Smooth muscle cell (in vitro differentiated cells): Measurements from ENCODE around the gene HOXB4. TPM values are rescaled to one million over a fixed set of nuclear protein-coding genes. Genes with fewer than 3 reads are reported as not detected.

Experiments
- DNase-seq: peaks from one replicate; lab custom pipeline; 2025; ENCODE audit not compliant: unreplicated experiment; lab: John Stamatoyannopoulos, UW
- H2AFZ ChIP-seq: fragments of 200-600 bp; sonication (generic); 2 replicates; pipeline ENCODE4 v1.6.0; 2016; ENCODE audit warnings: antibody characterized with exemption, low read depth, mild to moderate bottlenecking
- H3F3A ChIP-seq: fragments of 200-600 bp; sonication (generic); 2 replicates; pipeline ENCODE4 v1.6.0; 2017; ENCODE audit warnings: antibody characterized with exemption, low read depth
- H3K27ac ChIP-seq: fragments of 200-600 bp; sonication (generic); 2 replicates; pipeline ENCODE4 v1.5.1; 2016; ENCODE audit warnings: low read depth, mild to moderate bottlenecking
- H3K27me3 ChIP-seq: fragments of 200-600 bp; sonication (generic); 2 replicates; pipeline ENCODE4 v1.6.1; 2016; ENCODE audit warnings: low read depth, mild to moderate bottlenecking
- H3K36me3 ChIP-seq: fragments of 200-600 bp; sonication (generic); 2 replicates; pipeline ENCODE4 v1.5.1; 2016; ENCODE audit warnings: low read depth
- H3K4me1 ChIP-seq: fragments of 200-600 bp; sonication (generic); 2 replicates; pipeline ENCODE4 v1.5.1; 2016; ENCODE audit warnings: low read depth
- H3K4me2 ChIP-seq: fragments of 200-600 bp; sonication (generic); 2 replicates; pipeline ENCODE4 v1.6.0; 2016; ENCODE audit warnings: mild to moderate bottlenecking
- H3K4me3 ChIP-seq: fragments of 200-600 bp; sonication (generic); 2 replicates; pipeline ENCODE4 v1.5.1; 2016; ENCODE audit warnings: mild to moderate bottlenecking
- H3K79me2 ChIP-seq: fragments of 200-600 bp; sonication (generic); 2 replicates; pipeline ENCODE4 v1.6.0; 2016; ENCODE audit warnings: low read depth, mild to moderate bottlenecking
- H3K9ac ChIP-seq: fragments of 200-600 bp; sonication (generic); 2 replicates; pipeline ENCODE4 v1.6.0; 2016; ENCODE audit warnings: low read depth
- H3K9me3 ChIP-seq: fragments of 200-600 bp; sonication (generic); replicated peaks from 2 replicates; pipeline ENCODE4 v1.5.1; 2016; ENCODE audit warnings: low read depth
- H4K20me1 ChIP-seq: fragments of 200-600 bp; sonication (generic); 2 replicates; pipeline ENCODE4 v1.6.0; 2016; ENCODE audit warnings: low read depth
- CTCF ChIP-seq: fragments of 200-600 bp; sonication (generic); IDR thresholded peaks from 2 replicates; pipeline ENCODE4 v1.5.1; 2017; ENCODE audit warnings: borderline replicate concordance, mild to moderate bottlenecking, antibody characterized with exemption; ENCODE audit not compliant: insufficient read depth, poor library complexity, severe bottlenecking
- WGBS: methylation state at CpG from one replicate; pipeline ENCODE4 v1.1.7; 2016; ENCODE audit warnings: low lambda C conversion rate; 5-methylcytosine and 5-hydroxymethylcytosine counted together
- polyA plus RNA-seq: library from polyadenylated mRNA; unstranded; fragments of >200 nt; fragmentation: Nextera tagmentation; extraction: Ambion mirVana; gene quantifications from 2 replicates; pipeline ENCODE4 v1.2.1, GENCODE V29; 2016
- total RNA-seq: library from RNA; depleted of rRNA; stranded (reverse); fragments of >200 nt; gene quantifications from 2 replicates; pipeline ENCODE4 v1.2.3, GENCODE V29; 2014

Gene HOXB4
- total and polyA plus RNA-seq, 2 experiments from 2014 or later = 0.96 to 2.6 TPM

DNA sequence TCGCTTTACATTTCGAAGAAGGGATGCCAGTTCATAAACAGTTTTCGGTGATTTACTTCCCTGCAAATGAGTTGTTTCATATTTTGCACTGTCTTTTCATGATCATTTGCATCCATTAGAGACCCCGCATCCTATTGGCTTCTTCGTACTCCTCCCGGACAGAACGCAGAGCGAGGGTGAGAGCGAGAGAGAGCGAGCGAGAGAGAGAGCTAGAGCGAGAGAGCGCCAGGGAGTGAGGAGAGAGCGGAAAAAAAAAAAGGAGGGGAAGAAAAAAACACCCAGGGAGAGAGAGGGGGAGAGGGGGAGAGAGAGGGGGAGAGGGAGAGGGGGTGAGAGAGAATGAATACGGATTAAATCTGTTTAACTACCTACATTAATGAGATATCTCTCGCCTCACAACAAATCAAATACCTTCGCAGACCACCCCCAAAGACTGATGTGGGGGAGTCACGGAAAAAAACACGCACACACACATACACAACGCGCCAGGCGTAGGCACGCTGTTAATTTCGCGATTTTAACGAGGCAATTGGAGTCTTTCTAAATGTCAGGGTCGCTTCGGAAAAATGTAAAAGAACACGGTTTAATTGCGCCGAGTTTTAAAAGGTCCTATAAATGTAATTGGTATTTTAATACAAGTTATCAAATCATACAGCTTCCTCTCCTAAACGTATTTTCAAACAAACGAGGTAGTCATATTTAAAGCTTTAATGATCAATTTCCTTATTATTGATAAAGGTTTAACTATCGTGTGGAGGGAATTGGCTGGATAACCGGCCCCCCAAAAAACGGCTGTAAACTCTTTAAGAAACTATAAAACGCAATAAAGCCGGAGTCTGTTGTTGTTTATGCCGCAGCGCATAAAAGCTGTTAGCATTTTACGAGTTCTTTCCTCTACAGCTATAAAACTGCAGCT is 37.2 kb upstream of the HOXB4 start, which contains the start of gene HOXB8:
Gene HOXB8 (minus strand): TSS at position 246 of the 916 bp plus-strand sequence. CDS start 588 bp downstream, outside the sequence.
- no peak for DNase-seq
- peak within 1 kb of the TSS; percentile 98 for H3K4me2 ChIP-seq
- H3F3A ChIP-seq = peaks cover 8% of the 10 kb centered on the region
- H3K36me3 ChIP-seq = no peaks in the 10 kb centered on the region
- H3K79me2 ChIP-seq = peaks cover 50% of the 10 kb centered on the region
- peak within 1 kb of the TSS; percentile 79 for H3K27ac ChIP-seq
- H3K27me3 ChIP-seq = peaks cover 63% of the 10 kb centered on the region
- peaks cover 32% of the 10 kb centered on the region for H4K20me1 ChIP-seq
- peak within 1 kb of the TSS; percentile 61 for H3K9ac ChIP-seq
- no peak within 1 kb of the TSS for H2AFZ ChIP-seq
- peaks cover 16% of the 10 kb centered on the region for H3K4me1 ChIP-seq
- 3% methylated on average over 41 of the region's 41 CpGs for WGBS
- H3K4me3 ChIP-seq = peak within 1 kb of the TSS; percentile 69
- H3K9me3 ChIP-seq = no peaks in the 10 kb centered on the region
- TF ChIP-seq CTCF = no peak

GRCh38 chr17:48613862-48614694 is 35.9 kb upstream of the HOXB4 start:
- Histone ChIP-seq H3K27me3 (peaks cover 50% of the 10 kb centered on the region), H2AFZ (no peak overlapping the region), H3K4me2 (peak overlapping the region; percentile 98), H3F3A (peaks cover 13% of the 10 kb centered on the region), H4K20me1 (peaks cover 26% of the 10 kb centered on the region), H3K27ac (peak overlapping the region; percentile 79), H3K4me3 (peak overlapping the region; percentile 69), H3K9ac (peak overlapping the region; percentile 61), H3K36me3 (no peaks in the 10 kb centered on the region), H3K9me3 (no peaks in the 10 kb centered on the region), H3K4me1 (peaks cover 7% of the 10 kb centered on the region), H3K79me2 (peaks cover 62% of the 10 kb centered on the region)
- under 1% methylated on average over 55 of the region's 55 CpGs for WGBS
- TF ChIP-seq CTCF = no peak
- no peak for DNase-seq

DNA sequence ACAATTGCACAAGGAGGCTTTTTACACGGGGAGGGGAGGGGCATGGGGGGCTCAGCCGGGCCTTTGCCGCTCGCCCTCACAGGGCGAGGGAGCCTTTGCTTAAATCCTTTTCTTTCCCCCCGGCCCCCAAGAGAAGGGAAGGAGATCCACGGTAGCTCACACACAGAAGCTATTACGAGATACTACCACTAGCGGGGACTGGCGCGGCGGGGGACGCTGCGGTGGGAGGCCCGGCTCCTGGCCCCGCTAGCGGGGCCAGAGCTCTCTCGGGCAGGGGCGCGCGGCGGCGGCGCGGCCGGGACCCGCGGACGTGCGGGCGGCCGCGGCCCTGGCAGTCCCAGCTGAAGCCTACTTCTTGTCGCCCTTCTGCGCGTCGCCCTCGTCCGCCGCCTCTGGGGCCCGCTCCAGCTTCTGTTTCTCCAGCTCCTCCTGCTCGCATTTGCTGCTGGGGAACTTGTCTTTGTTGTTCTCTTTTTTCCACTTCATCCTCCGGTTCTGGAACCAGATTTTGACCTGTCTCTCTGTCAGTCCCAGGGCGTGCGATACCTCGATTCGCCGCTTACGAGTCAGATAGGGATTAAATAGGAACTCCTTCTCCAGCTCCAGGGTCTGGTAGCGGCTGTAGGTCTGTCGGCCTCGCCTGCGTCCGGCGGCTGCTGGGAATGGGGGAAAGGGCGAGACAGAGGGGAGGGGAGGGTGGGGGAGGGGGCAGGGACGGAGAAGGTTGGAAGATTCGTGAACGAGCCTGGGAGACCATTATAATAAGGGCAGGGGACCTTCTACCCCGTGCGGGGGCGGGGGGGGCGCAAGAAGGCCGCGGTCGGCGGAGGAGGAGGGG is 34.9 kb upstream of the HOXB4 start:
- Histone ChIP-seq H3K4me2 (peak overlapping the region; percentile 98), H3K4me3 (peak overlapping the region; percentile 69), H3K27me3 (peaks cover 42% of the 10 kb centered on the region), H3K9ac (peak overlapping the region; percentile 61), H3K79me2 (peaks cover 65% of the 10 kb centered on the region), H3K9me3 (no peaks in the 10 kb centered on the region), H3K36me3 (no peaks in the 10 kb centered on the region), H4K20me1 (peaks cover 23% of the 10 kb centered on the region), H2AFZ (peak overlapping the region; percentile 64), H3K4me1 (peaks cover 7% of the 10 kb centered on the region), H3F3A (peaks cover 13% of the 10 kb centered on the region), H3K27ac (peak overlapping the region; percentile 79)
- under 1% methylated on average over 42 of the region's 67 CpGs for WGBS
- peak; percentile 19 for DNase-seq
- peak; percentile 7 for TF ChIP-seq CTCF
